Measurements from ENCODE around the gene PCNX4.

The PCNX4 gene

GRCh38 chr14:60165547-60165876, 73.8 kb downstream of the PCNX4 start:
- in situ Hi-C loops (cut with MboI; ENCODE audit: low pct_unique_long_range_greater_than_20kb, low sequenced_read_pairs) = no loop called here
- DNase-seq = no peak

GRCh38 chr14:60166142-60166541, 74.4 kb downstream of the PCNX4 start:
- in situ Hi-C loops (cut with MboI; ENCODE audit: low pct_unique_long_range_greater_than_20kb, low sequenced_read_pairs) = no loop called here

DNA sequence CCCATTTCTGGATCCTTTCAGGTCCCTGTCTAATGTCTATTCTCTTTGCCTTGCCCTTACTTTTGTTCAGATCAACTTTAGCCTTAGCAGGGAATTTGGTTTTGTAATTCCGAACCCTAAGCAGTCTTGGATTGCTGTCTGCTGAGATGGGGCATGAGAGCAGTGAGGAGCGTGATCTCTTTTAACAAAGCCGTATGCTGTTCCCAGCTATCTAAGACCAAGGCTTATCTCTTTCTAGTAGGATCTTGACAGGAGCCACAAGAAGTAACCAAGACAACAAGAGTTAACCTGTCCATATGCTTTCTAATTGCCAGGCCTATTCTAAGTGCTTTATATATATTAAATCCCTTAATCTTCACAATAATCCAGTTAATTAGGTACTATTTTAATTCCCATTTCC, 78.0 kb downstream of the PCNX4 start:
- DNase-seq = no peak
- in situ Hi-C loops (cut with MboI; ENCODE audit: low pct_unique_long_range_greater_than_20kb, low sequenced_read_pairs) = no loop called here

More at GRCh38 chr14:60166142-60166541, 74.4 kb downstream of the PCNX4 start:
- DNase-seq = no peak

GRCh38 chr14:60170948-60171347, 79.2 kb downstream of the PCNX4 start:
- in situ Hi-C loops (cut with MboI; ENCODE audit: low pct_unique_long_range_greater_than_20kb, low sequenced_read_pairs) = no loop called here
- no peak for DNase-seq

DNA sequence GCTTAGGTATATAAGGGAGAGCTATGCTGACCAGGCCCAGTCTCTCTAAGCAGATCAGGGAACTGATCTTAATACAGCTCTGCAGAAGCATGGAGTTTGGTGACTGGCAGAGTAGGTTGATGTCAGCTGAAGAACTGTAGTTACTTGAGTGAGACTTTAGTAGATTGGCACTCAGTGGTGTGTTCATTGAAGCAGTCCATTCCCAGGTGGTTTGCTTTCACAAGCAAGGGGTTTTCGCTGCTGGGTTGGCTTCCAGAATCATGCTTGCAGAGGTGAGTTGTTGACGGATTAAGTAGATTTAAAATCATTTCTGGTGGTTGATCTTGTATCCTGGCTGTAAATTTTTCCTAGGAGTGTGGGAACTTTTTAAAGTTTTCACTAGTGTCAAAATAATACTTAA, 80.0 kb downstream of the PCNX4 start:
- in situ Hi-C loops (cut with MboI; ENCODE audit: low pct_unique_long_range_greater_than_20kb, low sequenced_read_pairs) = no loop called here

GRCh38 chr14:60174352-60175254, 82.9 kb downstream of the PCNX4 start:
- in situ Hi-C loops (cut with MboI; ENCODE audit: low pct_unique_long_range_greater_than_20kb, low sequenced_read_pairs) = no loop called here
- DNase-seq = no peak

More for the DNA sequence above, 80.0 kb downstream of the PCNX4 start:
- no peak for DNase-seq

DNA sequence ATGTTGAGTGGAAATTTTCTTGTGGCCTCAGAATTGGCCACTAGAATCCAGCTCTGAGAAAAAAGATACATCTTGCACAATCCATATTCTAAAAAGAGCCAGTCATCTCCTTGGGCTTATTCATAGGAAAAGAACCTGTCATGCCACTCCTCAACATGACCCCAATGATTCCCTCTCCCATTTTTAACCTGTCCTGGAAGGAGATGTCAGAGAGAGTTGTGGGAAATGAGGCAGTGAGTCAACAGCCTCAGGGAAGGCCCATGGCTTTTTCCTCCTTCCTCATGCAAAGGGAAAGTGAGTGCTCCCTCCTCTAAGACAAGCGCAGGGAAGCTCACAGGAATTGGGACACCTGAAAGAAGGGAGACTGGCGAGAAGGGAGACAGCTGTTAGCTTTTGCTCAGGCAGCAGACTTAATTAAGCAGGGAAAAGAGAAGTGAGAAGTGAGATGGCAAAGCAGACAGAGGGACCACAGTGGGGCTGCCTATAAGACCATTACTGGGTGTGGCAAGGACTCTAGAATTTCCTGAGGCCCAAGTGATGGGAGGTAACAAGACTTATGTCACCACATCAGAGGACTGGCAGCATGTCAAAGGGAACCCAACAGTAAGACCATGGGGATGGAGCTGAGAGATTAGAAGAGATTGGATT, 83.7 kb downstream of the PCNX4 start:
- in situ Hi-C loops (cut with MboI; ENCODE audit: low pct_unique_long_range_greater_than_20kb, low sequenced_read_pairs) = no loop called here
- no peak for DNase-seq

- in situ Hi-C loops (cut with MboI; ENCODE audit: low pct_unique_long_range_greater_than_20kb, low sequenced_read_pairs) = no loop called here
- DNase-seq = no peak
These were observed 86.4 kb downstream of the PCNX4 start for GRCh38 chr14:60178164-60178563.

DNA sequence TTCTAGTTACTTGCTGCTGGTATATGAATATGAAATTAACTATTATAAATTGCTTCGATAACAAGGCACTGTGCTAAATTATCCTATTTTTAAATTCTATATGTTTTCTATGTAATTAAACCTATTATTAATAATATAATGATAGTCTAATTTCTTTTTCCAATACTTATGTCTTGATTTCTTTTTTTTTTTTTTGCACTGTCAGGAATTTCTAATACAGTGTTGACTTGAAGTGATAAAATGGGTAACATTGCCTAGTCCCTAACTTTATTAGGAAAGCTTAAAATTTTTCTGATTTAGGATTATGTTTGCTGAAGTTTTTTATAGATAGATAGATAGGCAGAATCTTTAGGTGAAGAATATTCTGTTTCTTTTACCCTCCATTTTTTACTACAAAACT, 87.1 kb downstream of the PCNX4 start:
- in situ Hi-C loops (cut with MboI; ENCODE audit: low pct_unique_long_range_greater_than_20kb, low sequenced_read_pairs) = no loop called here
- no peak for DNase-seq

DNA sequence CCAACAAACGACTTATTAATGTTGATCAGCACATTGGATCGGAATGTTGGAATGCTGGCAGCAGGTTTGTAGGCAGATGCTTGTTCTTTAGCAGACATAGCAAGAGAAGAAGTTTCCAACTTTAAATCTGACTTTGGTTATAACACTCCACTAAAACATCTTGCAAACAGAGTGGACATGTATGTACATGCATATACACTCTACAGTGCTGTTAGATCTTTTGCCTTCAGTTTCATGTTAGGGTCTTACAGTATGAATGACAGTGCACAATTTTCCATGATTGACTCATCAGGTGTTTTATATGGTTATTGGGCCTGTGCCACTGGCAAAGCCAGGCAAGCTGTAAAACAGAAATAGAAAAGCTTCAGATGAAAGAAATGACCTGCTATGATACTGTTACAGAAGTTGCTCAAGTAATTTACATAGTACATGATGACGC, 87.7 kb downstream of the PCNX4 start:
- in situ Hi-C loops (cut with MboI; ENCODE audit: low pct_unique_long_range_greater_than_20kb, low sequenced_read_pairs) = no loop called here
- no peak for DNase-seq

DNA sequence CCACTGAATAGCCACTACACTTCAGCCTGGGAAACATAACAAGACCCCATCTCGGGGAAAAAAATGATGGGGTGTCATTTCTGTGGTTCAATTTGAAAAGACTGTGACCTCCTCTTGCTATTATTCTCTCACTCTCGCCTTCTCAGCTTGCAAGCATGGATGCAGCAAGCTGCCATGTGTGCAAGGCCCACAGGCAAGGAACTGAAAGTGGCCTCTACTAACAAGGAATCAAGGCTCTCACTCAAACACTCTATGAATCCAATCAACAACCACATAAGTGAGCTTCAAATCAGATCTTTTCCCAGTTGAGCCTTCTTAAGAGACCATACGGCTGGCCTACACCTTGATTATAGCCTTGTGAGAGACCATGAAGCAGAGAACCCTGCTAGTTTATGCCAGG, 91.4 kb downstream of the PCNX4 start:
- DNase-seq = no peak
- in situ Hi-C loops (cut with MboI; ENCODE audit: low pct_unique_long_range_greater_than_20kb, low sequenced_read_pairs) = loop anchor here (10.0 kb wide), 1 partner anchor 118 kb away; no protein-coding TSS in a partner anchor

DNA sequence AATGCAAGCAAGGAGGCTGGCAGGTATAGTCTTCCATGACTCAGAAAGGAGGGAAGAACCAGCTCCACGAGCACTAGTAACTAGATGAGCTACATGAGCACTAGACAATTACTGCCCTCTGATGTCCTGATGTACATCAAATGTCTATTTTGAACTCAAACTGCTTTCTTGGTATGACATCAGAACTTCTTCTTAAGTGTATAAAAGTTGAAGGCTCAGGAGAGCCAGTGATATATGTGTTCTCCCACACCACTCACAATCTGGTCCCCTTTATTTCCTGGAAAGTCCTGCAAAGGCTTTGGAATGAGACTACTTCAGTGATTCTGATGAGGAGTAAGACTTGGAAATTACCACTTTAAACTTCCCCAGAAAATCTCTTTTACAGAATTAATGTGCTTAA, 92.0 kb downstream of the PCNX4 start:
- in situ Hi-C loops (cut with MboI; ENCODE audit: low pct_unique_long_range_greater_than_20kb, low sequenced_read_pairs) = loop anchor here (10.0 kb wide), 1 partner anchor 119 kb away; no protein-coding TSS in a partner anchor
- DNase-seq = no peak

- DNase-seq = peak; percentile 60
- in situ Hi-C loops (cut with MboI; ENCODE audit: low pct_unique_long_range_greater_than_20kb, low sequenced_read_pairs) = loop anchor here (10.0 kb wide), 1 partner anchor 120 kb away; no protein-coding TSS in a partner anchor
These were observed 92.6 kb downstream of the PCNX4 start for GRCh38 chr14:60184146-60184904.

- in situ Hi-C loops (cut with MboI; ENCODE audit: low pct_unique_long_range_greater_than_20kb, low sequenced_read_pairs) = loop anchor here (10.0 kb wide), 1 partner anchor 120 kb away; no protein-coding TSS in a partner anchor
- DNase-seq = no peak
These were observed 93.3 kb downstream of the PCNX4 start for GRCh38 chr14:60184905-60185555.

DNA sequence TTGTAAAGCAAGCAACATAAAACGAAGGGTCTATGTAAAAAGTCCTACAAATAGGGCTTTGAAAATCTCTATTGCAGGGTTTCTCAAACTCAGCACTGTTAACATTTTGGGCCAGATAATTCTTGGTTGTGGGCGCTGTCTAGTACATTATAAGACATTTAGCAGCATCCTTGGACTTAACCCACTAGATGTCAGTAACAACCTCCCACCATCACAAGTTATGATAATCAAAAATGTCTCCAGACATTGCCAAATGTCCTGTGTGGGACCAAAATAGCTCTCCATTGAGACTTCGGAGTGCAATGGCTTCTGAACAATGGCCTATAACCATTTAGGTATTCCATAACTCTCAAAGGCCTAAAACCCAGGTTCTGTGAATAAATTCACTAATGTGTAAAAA, 96.4 kb downstream of the PCNX4 start:
- in situ Hi-C loops (cut with MboI; ENCODE audit: low pct_unique_long_range_greater_than_20kb, low sequenced_read_pairs) = loop anchor here (10.0 kb wide), 1 partner anchor 123 kb away; no protein-coding TSS in a partner anchor
- peak; percentile 33 for DNase-seq

- DNase-seq = no peak
- in situ Hi-C loops (cut with MboI; ENCODE audit: low pct_unique_long_range_greater_than_20kb, low sequenced_read_pairs) = loop anchor here (10.0 kb wide), 1 partner anchor 124 kb away; no protein-coding TSS in a partner anchor
These were observed 97.0 kb downstream of the PCNX4 start for GRCh38 chr14:60188696-60189095.

GRCh38 chr14:60189923-60190840, 98.5 kb downstream of the PCNX4 start:
- DNase-seq = no peak
- in situ Hi-C loops (cut with MboI; ENCODE audit: low pct_unique_long_range_greater_than_20kb, low sequenced_read_pairs) = loop anchor here (10.0 kb wide), 1 partner anchor 125 kb away; no protein-coding TSS in a partner anchor
